ENCODE data around the gene PTN.

Gene PTN

GRCh38 chr7:137231167-137231566 lies 112.4 kb downstream of the PTN start:
- Histone ChIP-seq H3K9me3 (ENCODE audit: control insufficient read depth, low read length) (no peaks in the 10 kb centered on the region), H3K36me3 (ENCODE audit: control insufficient read depth, insufficient read depth, low read length) (no peaks in the 10 kb centered on the region), H3K27me3 (ENCODE audit: control insufficient read depth, insufficient read depth, low read length) (no peaks in the 10 kb centered on the region), H3K79me2 (no peaks in the 10 kb centered on the region), H3K4me2 (ENCODE audit: low read length) (no peak overlapping the region), H3K4me1 (no peaks in the 10 kb centered on the region), H2AFZ (no peak overlapping the region), H3K9ac (no peak overlapping the region), H3K4me3 (ENCODE audit: low read depth, low read length) (no peak overlapping the region), H3K27ac (no peak overlapping the region)
- no peak for TF ChIP-seq CTCF (IDR thresholded peaks at IDR 0.05)

GRCh38 chr7:137221467-137221866 lies 122.1 kb downstream of the PTN start:
- Histone ChIP-seq H3K9ac (no peak overlapping the region), H3K79me2 (no peaks in the 10 kb centered on the region), H3K27me3 (ENCODE audit: control insufficient read depth, insufficient read depth, low read length) (no peaks in the 10 kb centered on the region), H2AFZ (no peak overlapping the region), H3K4me2 (ENCODE audit: low read length) (no peak overlapping the region), H3K9me3 (ENCODE audit: control insufficient read depth, low read length) (no peaks in the 10 kb centered on the region), H3K27ac (no peak overlapping the region), H3K4me3 (ENCODE audit: low read depth, low read length) (no peak overlapping the region), H3K4me1 (no peaks in the 10 kb centered on the region), H3K36me3 (ENCODE audit: control insufficient read depth, insufficient read depth, low read length) (no peaks in the 10 kb centered on the region)
- no peak for TF ChIP-seq CTCF (IDR thresholded peaks at IDR 0.05)

GRCh38 chr7:137213744-137214143 lies 129.8 kb downstream of the PTN start:
- Histone ChIP-seq H3K36me3 (ENCODE audit: control insufficient read depth, insufficient read depth, low read length) (no peaks in the 10 kb centered on the region), H3K4me2 (ENCODE audit: low read length) (no peak overlapping the region), H3K9me3 (ENCODE audit: control insufficient read depth, low read length) (no peaks in the 10 kb centered on the region), H3K27me3 (ENCODE audit: control insufficient read depth, insufficient read depth, low read length) (no peaks in the 10 kb centered on the region), H3K4me3 (ENCODE audit: low read depth, low read length) (no peak overlapping the region), H3K79me2 (no peaks in the 10 kb centered on the region), H2AFZ (no peak overlapping the region), H3K27ac (no peak overlapping the region), H3K9ac (no peak overlapping the region), H3K4me1 (no peaks in the 10 kb centered on the region)
- no peak for TF ChIP-seq CTCF (IDR thresholded peaks at IDR 0.05)

- Histone ChIP-seq H3K36me3 (ENCODE audit: control insufficient read depth, insufficient read depth, low read length) (no peaks in the 10 kb centered on the region), H3K9me3 (ENCODE audit: control insufficient read depth, low read length) (no peaks in the 10 kb centered on the region), H3K9ac (no peak overlapping the region), H3K27ac (no peak overlapping the region), H3K4me1 (no peaks in the 10 kb centered on the region), H3K27me3 (ENCODE audit: control insufficient read depth, insufficient read depth, low read length) (no peaks in the 10 kb centered on the region), H3K4me2 (ENCODE audit: low read length) (no peak overlapping the region), H2AFZ (no peak overlapping the region), H3K4me3 (ENCODE audit: low read depth, low read length) (no peak overlapping the region), H3K79me2 (no peaks in the 10 kb centered on the region)
- TF ChIP-seq CTCF (IDR thresholded peaks at IDR 0.05), result no peak
Measured at GRCh38 chr7:137209151-137209817, 134.2 kb downstream of the PTN start.

- no peak overlapping the region for H3K4me2 ChIP-seq (ENCODE audit: low read length)
Measured at GRCh38 chr7:137206770-137207169, 136.8 kb downstream of the PTN start.

More at GRCh38 chr7:137206770-137207169, 136.8 kb downstream of the PTN start:
- no peak overlapping the region for H3K27ac ChIP-seq
- H3K9me3 ChIP-seq (ENCODE audit: control insufficient read depth, low read length), result no peaks in the 10 kb centered on the region
- no peaks in the 10 kb centered on the region for H3K79me2 ChIP-seq
- H2AFZ ChIP-seq, result no peak overlapping the region
- no peaks in the 10 kb centered on the region for H3K4me1 ChIP-seq
- H3K4me3 ChIP-seq (ENCODE audit: low read depth, low read length), result no peak overlapping the region
- H3K9ac ChIP-seq, result no peak overlapping the region
- TF ChIP-seq CTCF (IDR thresholded peaks at IDR 0.05), result no peak
- H3K27me3 ChIP-seq (ENCODE audit: control insufficient read depth, insufficient read depth, low read length), result no peaks in the 10 kb centered on the region
- no peaks in the 10 kb centered on the region for H3K36me3 ChIP-seq (ENCODE audit: control insufficient read depth, insufficient read depth, low read length)

Data from parathyroid adenoma (tissue), 2 donors.